Activated CD4-positive, alpha-beta T cell treated with anti-CD3 and anti-CD28 coated beads, Interleukin-2, Interleukin-6, amounts not matched to agents 100 ng/mL and 50 ng/mL, durations not matched to agents 16 hours and 8 hours (primary cell): ENCODE data around the gene DCTN5.

Experiments
- DNase-seq: peaks from one replicate; pipeline ENCODE4 v3.0.0-alpha.2; 2020

Gene DCTN5

DNA sequence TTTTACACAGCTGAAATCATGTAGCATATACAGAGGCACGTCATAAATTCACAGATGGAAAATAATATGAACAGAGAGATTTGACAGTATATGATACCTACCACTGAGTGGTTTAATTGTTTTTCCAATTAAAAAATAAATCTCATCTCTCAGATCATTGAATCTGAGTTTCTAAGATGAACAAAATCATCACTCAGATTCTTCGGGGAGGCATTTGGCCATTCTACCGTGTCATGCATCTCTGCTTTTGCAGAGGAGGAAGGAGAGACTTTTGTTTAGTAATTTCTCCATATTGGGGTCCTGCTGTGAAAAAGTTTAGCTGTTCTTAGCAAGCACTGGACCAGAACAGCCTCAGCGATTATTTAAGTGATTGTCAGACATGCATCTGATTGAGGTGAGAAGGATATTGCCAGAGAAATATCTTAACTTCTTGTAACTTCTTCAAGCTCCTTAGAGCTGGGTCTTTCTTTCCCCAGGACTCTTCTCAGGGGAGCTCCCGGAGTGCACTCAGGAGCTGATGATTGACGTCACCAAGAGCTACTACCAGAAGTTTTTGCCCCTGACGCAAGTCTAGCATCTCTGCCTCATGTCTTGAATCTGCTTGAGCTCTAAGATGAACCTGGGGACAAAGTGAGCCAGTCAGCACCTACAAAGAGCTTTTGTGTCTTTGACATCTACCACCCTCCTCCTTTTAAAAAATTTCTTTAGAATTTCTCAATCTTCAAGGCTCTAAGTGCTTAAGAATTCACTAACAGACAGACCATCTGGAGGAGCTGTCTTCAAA lies 25.5 kb downstream of the DCTN5 start:
- no peak for DNase-seq

DNA sequence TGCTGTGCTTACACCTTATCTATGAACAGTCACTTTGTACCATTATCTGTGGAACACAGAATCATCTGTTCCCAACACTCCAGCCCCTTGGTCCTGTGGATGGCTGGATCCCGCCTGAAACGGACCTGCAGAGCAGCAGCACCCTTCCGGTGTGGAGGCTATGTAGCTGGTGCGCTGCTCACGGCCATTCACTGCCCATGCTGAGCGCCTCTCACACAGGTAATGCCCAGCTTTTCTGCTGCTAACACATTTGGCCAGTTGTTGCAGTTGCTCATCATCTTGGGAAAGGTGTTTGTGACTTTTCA lies 26.0 kb downstream of the DCTN5 start:
- no peak for DNase-seq

DNA sequence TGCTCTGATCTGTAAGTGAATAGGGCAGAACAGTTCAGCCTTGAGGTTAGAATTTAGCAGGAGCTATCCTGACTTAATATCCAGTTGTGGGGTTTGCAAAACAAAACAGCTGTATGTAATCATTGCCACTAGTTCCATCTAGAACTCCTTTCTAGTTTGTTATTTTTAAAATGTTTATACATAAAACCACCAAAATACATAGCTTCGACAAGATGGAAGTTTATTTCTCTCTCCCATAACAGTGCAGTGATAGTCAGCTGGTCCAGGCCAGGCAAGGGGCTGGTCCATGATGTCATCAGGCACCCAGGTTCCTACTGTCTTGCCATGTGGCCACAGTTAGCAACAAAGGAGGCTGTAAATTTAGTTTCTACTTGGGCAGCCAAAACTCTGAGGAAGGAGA lies 27.0 kb downstream of the DCTN5 start:
- DNase-seq: no peak

DNA sequence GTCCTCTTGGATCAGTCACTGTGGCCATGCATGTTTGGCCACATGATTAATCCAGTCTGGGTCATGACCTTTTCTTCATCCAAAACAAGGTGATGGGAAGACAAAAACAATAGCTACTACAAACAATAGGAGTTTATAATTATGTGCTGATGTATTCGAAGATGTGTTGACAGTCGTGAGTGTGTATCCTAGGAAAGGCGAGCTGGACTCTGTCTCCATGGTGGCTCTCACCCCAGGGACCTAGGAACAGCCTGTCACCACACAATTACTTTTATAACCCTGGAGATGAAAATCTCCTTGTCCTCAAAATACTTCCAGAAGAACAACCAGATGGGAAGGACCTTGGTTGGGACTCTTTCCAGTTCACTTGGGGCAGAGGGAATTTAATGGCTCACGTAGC lies 27.6 kb downstream of the DCTN5 start:
- no peak for DNase-seq

DNA sequence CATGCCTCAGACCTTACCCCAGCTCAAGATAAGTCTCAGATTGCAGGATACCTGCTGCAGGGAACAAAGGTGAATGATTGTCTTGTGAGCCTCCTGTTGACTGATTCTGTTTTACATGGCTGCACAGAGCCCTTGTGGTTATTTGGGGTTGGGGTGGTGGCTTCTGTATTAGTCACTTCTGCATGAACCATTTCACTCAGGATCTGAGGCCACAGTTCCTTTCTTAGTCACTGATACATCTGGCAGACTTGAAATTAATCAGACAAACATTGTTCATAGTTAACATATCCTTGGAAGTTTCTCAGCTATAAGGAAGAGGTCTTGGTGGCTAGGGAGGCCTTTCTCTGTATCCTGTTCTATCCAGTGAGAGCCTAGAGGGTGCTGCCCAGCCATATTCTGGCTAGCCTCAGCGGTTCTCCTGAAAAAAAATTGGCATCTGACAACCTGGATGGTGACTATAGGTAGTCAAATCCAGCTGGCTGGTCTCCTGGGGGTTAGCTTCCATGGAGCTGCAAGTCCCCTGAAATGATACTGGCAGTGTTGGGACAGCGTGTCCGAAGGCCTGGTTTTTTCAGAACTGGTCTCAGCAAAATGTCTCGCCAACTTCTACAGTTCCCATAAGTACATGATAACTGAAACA lies 29.0 kb downstream of the DCTN5 start:
- peak; percentile 91 for DNase-seq

DNA sequence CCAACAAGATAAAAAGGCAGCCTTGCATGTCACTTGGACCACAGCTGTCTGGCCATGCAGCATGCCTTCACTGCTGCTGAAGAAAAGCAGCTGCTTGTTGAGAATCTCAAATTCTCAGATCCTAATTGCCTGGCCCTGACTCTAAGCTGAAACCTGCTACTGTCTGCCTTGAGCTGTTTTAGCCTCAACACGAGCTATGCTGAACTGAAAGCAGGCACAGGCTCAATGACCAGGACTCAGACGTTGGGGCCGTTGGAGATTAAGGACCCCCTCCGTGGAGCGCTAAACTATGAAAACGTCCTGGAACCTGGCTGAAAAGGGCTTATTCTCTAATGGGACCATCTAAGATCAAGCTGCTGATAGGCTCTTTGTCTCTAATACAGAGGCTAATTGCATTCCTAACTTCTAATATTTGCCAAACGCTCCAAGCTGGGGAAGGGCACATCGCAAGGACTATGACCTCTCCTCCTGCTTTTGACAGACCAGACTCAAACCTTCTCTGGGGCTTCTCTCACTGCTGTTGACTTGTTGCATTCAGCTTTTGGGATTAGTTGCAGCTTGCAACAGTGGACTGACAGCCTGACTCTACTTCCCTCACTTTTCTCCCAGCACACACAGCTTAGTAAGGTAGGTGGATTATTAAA lies 32.8 kb downstream of the DCTN5 start:
- DNase-seq: no peak

DNA sequence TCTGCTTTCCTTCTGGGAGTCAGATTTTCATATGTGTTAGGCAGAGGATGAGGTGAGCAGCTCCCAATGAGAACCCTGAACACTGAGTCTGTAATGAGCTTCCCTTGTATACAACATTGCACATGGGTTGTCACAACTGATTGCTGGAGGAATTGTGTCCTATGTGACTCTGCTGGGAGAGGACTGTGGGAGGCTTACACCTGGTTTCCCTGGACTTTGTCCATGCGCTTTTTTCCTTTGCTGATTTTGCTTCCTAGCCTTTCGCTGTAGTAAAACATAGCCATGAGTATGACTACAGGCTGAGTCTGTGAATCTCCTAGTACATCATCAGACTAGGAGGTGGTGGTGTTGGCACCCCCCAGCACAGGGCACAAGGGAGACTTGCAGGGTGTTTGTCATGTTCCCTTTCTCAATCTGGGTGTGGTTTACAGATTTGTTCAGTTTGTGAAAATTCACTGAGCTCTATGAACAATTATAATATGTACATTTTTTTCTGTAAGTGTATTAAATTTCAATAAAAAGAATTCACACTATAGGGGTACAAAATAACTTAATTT lies 35.7 kb downstream of the DCTN5 start:
- no peak for DNase-seq

DNA sequence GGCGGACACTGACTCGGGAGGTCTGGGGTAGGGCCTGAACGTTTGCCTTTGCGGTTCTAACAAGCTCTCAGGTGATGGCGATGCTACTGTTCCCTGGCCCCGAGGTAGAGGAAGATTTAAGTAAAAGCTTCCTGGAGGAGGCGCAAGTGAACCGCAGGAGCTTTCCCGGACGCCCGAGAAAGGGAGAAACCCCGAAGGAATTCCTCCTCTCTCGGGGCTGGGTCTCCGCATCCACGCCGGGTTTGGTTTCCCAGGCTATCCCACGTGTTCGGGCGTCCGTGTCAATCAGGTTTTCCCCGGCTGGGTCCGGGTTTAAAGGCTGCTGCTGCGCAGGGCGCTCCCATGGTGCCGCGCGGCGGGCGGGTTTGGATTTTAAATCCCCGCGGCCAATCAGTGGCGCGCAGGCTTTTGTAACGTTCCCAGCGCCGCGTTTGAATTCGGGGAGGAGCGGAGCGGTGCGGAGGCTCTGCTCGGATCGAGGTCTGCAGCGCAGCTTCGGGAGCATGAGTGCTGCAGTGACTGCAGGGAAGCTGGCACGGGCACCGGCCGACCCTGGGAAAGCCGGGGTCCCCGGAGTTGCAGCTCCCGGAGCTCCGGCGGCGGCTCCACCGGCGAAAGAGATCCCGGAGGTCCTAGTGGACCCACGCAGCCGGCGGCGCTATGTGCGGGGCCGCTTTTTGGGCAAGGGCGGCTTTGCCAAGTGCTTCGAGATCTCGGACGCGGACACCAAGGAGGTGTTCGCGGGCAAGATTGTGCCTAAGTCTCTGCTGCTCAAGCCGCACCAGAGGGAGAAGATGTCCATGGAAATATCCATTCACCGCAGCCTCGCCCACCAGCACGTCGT lies 37.4 kb downstream of the DCTN5 start, which contains the start of gene PLK1:
TSS of gene PLK1 (plus strand) at position 460 of the 844 bp plus-strand sequence. CDS start at position 504, 44 bp downstream.
- DNase-seq: peak; percentile 93

DNA sequence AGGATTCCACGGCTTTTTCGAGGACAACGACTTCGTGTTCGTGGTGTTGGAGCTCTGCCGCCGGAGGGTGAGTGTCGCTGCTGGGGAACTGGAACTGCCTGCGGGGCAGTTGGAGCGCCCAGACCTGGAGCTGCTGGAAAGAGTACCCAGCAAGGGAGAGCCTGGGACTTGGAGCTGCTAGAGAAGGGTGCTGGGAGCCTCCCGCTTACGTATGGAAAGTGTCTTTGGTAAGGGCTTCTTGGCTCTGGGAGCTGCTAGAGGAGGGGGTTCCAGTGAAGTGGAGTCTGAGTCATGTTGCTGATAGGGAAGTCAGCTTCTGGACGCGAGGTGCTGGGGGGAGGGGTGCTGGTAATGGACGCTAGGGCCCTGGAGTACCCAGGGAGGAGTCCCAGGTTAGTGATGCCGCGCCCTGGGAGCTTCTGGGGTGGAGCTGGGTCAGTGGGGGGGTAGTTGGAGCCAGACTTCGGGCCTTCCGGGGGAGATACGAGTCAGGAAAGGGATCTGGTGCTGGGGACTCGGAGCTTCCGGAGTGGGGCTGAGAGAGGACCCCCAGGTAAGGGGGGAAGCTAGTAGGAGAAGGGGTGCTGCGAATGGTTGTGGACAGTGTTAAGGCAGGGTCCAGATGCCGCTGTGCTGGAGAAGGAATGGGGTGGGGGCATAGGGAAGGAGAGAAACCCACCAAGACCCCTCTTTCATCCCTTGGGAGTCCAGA lies 38.2 kb downstream of the DCTN5 start:
- DNase-seq: peak; percentile 48

DNA sequence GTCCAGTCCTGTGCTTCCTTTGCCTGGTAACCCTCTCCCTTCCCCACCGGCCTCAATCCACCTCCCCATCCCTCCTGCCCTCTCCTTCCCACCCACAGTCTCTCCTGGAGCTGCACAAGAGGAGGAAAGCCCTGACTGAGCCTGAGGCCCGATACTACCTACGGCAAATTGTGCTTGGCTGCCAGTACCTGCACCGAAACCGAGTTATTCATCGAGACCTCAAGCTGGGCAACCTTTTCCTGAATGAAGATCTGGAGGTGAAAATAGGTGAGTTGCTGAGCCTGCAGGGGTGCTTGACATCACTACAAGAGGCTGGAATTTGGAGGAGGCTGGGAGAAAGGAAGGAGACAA lies 38.7 kb downstream of the DCTN5 start:
- no peak for DNase-seq

DNA sequence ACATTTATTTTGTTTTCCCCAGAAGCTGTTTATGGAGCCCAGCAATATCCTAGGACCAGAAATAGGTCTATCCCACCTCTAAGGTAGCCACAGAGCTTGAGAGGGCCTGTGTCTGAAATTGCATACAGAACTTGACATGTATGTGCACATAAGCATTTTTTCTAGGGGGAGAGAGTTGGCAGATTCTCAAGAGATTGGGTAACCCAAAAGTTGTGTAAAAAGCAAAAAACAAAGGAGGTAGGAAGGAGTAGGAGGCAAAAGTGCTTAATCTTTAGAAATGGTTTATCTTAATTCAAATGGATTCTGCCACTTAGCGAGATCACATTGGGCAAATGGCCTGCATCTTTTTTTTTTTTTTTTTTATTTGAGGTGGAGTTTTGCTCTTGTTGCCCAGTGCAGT lies 40.9 kb downstream of the DCTN5 start:
- DNase-seq: no peak

DNA sequence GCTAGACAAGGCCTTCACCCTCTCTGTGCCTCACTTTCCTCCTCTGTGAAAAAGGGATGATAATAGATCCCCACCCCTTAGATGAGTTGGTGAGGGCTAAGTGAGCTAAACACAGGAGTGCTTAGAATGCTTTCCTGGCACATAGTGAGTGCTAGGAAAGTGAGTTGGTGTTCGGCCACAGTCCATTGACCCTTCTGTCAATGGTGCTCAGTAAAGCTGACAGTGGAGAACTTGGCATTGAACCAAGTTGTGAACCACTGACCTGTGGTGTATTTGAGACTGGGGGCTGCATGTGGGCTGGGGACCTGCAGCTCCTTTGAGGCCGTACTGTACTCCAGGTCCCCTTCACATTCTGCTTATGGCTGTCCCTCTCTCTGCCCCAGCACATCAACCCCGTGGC lies 42.2 kb downstream of the DCTN5 start:
- DNase-seq: no peak

DNA sequence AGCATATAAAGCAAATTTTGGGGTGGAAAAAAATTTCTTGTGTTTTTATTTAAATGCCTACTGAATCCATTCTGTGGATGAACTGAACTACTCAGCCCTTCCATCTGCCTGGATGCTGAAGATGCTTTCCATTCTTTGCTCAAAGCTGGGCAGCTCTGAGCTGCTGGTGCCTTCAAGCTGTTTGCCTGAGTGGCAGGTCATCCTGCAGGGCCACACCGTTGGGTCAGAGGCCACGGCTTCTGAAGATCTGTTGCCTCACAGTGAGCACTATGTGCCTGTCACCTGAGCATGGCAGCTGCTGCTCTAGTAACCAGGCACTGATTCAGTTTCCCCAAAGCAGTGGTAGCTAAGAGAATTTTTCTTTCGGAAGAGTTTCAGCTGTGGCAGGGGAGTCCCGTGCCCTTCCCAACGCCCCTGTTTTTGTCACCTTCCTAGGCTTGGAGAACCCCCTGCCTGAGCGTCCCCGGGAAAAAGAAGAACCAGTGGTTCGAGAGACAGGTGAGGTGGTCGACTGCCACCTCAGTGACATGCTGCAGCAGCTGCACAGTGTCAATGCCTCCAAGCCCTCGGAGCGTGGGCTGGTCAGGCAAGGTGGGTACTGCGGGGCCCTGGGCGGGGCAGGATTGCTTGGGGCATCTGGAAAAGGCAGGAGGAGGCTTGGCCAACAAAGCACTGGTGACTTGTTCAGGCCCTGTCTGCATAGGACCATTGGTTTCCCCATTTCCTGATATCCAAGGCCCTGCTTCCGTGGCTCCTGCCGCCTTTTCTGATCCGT lies 46.0 kb downstream of the DCTN5 start:
- no peak for DNase-seq

DNA sequence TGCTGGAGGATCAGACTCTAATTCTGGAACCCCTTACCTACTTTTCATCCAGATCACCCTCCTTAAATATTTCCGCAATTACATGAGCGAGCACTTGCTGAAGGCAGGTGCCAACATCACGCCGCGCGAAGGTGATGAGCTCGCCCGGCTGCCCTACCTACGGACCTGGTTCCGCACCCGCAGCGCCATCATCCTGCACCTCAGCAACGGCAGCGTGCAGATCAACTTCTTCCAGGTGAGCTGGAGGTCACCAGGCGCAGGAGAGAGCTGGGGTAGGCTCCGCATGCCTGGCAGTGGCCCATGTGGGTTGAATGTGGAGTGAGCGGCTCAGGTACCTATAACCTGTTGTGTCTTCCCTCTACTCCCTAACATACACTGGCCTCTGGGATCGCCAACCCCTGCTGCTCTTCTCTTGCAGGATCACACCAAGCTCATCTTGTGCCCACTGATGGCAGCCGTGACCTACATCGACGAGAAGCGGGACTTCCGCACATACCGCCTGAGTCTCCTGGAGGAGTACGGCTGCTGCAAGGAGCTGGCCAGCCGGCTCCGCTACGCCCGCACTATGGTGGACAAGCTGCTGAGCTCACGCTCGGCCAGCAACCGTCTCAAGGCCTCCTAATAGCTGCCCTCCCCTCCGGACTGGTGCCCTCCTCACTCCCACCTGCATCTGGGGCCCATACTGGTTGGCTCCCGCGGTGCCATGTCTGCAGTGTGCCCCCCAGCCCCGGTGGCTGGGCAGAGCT lies 48.3 kb downstream of the DCTN5 start:
- no peak for DNase-seq

DNA sequence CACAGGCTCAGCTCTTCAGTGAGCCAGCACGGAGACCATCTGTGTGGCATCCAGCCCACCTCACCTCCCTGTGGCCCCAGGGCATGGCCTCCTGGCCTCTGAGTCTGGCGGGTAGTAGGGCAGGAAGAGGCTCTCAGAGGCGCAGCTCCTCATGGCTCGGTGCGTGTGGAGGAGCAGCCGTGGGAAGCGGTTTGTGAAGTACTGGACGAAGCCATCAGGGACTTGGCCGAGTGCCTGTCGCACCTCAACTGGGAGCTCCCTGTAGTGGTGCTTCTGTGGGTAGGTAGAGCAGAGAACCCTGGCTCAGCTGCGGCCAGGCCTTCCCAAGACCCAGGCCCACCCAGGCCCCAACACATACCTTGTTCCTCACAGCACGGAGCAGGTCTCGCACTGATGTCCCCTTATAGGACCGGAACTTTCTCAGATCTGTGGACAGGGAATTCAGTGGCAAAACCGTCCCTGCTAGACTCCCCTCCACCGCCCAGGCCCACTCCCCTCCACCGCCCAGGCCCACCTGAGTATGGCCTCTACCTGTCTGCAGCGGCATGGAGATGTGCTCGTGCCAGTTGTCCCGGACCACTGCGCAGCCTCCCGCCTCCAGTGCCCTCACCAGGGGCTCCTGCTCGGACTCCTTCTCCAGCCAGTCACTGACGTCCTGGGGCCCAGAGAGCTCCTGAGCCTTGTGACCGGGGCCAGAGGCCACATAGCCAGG lies 49.7 kb downstream of the DCTN5 start:
- DNase-seq: no peak

DNA sequence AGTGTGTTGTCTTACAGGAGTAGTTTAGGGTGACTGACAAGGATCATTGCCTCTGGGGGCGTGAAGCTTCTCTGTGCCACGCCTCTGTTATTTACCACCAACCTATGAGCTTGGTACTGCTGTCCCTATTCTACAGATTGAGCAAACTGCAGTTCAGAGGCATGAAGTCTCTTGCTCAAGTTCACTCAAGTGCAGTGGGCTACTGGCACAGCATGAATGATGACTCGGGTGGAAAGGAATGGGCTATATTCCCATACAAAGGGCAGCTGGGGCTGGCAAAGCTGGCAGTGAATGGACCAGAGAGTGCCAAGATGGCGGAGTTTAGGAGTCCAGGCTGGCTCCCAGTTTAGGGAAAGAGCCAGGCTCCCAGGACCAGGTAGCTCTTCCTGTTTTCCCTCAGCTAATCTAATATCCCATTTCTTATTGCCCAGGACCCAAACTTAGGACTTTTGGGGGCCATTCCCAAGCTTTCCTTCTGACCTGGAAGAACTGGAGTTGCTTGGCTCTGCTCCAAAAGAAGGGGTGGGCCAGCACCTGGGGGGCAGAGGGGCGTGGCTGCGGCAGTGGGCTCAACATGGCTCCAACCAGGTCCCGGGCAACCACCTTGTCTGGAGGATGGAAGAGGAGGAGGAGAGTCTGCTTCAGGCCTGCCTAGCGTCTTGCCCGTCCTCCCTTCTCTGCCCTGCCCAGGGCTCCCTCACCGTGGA lies 50.4 kb downstream of the DCTN5 start:
- no peak for DNase-seq

DNA sequence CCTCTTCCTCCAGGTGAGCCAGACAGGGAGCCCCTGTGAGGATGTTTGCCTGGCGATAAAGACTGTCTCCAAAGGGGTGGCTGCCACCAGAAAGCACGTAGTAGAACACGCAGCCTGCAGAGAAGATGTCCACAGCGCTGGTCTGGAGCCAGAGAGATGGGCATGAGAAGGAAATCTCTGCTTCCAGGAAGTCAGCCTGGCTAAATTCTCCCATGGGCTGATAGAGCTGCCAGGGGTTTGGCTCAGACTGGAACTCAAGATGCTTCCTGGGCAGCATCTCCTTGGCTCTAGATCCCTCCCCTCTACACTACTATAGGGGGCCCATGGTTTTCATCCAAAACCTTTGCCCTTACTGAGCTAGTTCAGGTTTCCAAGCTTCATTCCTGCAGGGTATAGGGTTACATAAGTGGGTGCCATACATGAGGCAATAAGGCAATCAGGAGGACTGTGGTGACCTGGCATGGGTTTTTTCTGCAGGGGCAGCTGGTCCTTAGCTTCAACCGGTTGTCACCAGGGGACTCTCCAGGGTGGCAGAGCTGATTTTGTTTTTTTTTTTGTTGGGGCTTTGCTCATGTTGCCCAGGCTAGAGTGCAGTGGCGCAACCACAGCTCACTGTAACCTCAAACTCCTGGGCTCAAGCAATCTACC lies 51.0 kb downstream of the DCTN5 start:
- DNase-seq: no peak

DNA sequence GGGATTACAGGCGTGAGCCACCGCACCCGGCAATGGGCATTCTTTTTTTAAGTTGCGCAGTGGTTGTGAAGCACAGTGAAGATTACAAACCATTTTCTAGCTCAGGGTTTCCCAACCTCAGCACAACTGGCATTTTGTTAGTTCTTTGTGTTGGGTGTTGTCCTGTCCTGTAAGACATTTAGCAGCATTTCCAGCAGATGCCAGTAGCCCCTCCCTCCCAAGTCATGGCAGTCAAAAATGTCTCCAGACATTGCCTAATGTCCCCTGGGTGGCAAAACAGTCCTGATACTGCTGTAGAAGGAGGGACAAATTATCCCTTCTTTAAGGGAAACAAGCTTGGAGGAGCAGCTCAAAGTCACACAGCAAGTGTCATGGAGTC lies 53.0 kb downstream of the DCTN5 start:
- DNase-seq: no peak
